Mesenteric fat pad (tissue), 1 donor: ENCODE measurements around the gene KCNT2. TPM values are rescaled to one million over a fixed set of nuclear protein-coding genes. Genes with fewer than 3 reads are reported as not detected.
"Not testable (repeated sequence)": the region's sequence is repeated elsewhere in the genome, so short reads cannot be mapped to it uniquely, and the experiment has no call there.

ENCODE experiments used
- DNase-seq: peaks from one replicate; pipeline ENCODE4 v3.0.0-alpha.2; 2020; ENCODE audit warnings: low spot score
- total RNA-seq: library from RNA; stranded (reverse); fragmentation: NEBNext Ultra II Directional; extraction: Animal tissue kit (Norgen Biotek cat#: 25700); gene quantifications from one replicate; pipeline ENCODE4 v1.2.1, GENCODE V29; 2021
- donor health status: DM: yes; HTN: yes; CAD: no.

Gene KCNT2
- total RNA-seq, 1 donor from 2014 or later = 0.93 TPM

- no peak for DNase-seq
These were observed 284.4 kb downstream of the KCNT2 start for GRCh38 chr1:196323869-196324268.

- no peak for DNase-seq
These were observed 288.9 kb downstream of the KCNT2 start for GRCh38 chr1:196319301-196319700.

- no peak for DNase-seq
These were observed 290.4 kb downstream of the KCNT2 start for GRCh38 chr1:196317535-196318522.

GRCh38 chr1:196312739-196313138 lies 295.5 kb downstream of the KCNT2 start:
- no peak for DNase-seq

- DNase-seq = no peak
These were observed 298.9 kb downstream of the KCNT2 start for GRCh38 chr1:196309386-196309785.

GRCh38 chr1:196308176-196308575 lies 300.1 kb downstream of the KCNT2 start:
- no peak for DNase-seq

GRCh38 chr1:196306421-196306820 lies 301.8 kb downstream of the KCNT2 start:
- no peak for DNase-seq

GRCh38 chr1:196305216-196305615 lies 303.0 kb downstream of the KCNT2 start:
- DNase-seq = no peak

GRCh38 chr1:196302981-196303380 lies 305.3 kb downstream of the KCNT2 start:
- no peak for DNase-seq

- DNase-seq = no peak
These were observed 305.8 kb downstream of the KCNT2 start for GRCh38 chr1:196302420-196302819.

- DNase-seq = no peak
These were observed 312.5 kb downstream of the KCNT2 start for GRCh38 chr1:196295766-196296165.

GRCh38 chr1:196278816-196279215 lies 329.4 kb downstream of the KCNT2 start:
- DNase-seq = no peak

- DNase-seq = no peak
These were observed 330.4 kb downstream of the KCNT2 start for GRCh38 chr1:196277860-196278259.

- no peak for DNase-seq
These were observed 336.9 kb downstream of the KCNT2 start for GRCh38 chr1:196271212-196271947.

- not testable (repeated sequence) for DNase-seq
These were observed 345.2 kb downstream of the KCNT2 start for GRCh38 chr1:196263086-196263485.

GRCh38 chr1:196260270-196260669 lies 348.0 kb downstream of the KCNT2 start:
- DNase-seq = no peak

- DNase-seq = no peak
These were observed 348.9 kb downstream of the KCNT2 start for GRCh38 chr1:196259316-196259715.

GRCh38 chr1:196255762-196256161 lies 352.5 kb downstream of the KCNT2 start:
- DNase-seq = no peak

- DNase-seq = no peak
These were observed 378.7 kb downstream of the KCNT2 start for GRCh38 chr1:196229546-196229945.

GRCh38 chr1:196214866-196215265 lies 393.4 kb downstream of the KCNT2 start:
- no peak for DNase-seq

GRCh38 chr1:196209983-196210382 lies 398.3 kb downstream of the KCNT2 start:
- no peak for DNase-seq

GRCh38 chr1:196209265-196209664 lies 399.0 kb downstream of the KCNT2 start:
- DNase-seq = no peak
